Measurements from ENCODE around the gene TESPA1. TPM values are rescaled to one million over a fixed set of nuclear protein-coding genes. Genes with fewer than 3 reads are reported as not detected.

Gene TESPA1
- total and polyA plus RNA-seq, 9 of the 15 experiments (the other 6 are each of a cell fraction or from before 2014, with no cell fraction given) = 0.72 to 7.1 (median 2.4) TPM

DNA sequence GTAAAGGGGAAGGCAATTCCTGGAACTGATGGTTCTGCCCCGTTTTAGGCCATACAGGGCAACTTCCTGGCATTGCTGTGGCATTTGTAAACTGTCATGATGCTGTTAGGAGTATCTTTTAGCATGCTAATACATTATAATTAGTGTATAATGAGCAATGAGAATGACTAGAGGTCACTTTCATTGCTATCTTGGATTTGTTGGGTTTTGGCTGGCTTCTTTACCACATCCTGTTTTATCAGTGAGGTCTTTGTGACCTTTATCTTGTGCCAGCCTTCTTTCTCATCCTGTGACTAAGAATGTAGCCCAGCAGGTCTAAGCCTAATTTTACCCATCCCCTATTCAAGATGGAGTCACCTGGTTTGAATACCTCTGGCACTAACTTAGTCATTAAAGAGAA is 51.2 kb downstream of the TESPA1 start (continued):
- TF ChIP-seq NR1H2 (CRISPR knock-in tag; IDR thresholded peaks at IDR 0.05) = no peak
- TF ChIP-seq ZNF408 (CRISPR knock-in tag; IDR thresholded peaks at IDR 0.05; ENCODE audit: low read depth) = no peak
- no peak for TF ChIP-seq ZNF778 (CRISPR knock-in tag; IDR thresholded peaks at IDR 0.05)
- no peak for TF ChIP-seq ZFX (CRISPR knock-in tag; IDR thresholded peaks at IDR 0.05)
- no peak for TF ChIP-seq TBP (optimal IDR thresholded peaks at IDR 0.05; ENCODE audit: low read depth, low read length)
- TF ChIP-seq U2AF1 (optimal IDR thresholded peaks at IDR 0.05; ENCODE audit: low read depth, low read length) = no peak

- no peaks in the 10 kb centered on the region for H3K9me1 ChIP-seq (ENCODE audit: control insufficient read depth, insufficient read depth, low read length)
- peaks cover 4% of the 10 kb centered on the region for H3K9me3 ChIP-seq (replicated peaks; ENCODE audit: control insufficient read depth, insufficient read depth, low read depth, low read length)
- no peak for FAIRE-seq
- H3K4me2 ChIP-seq (ENCODE audit: insufficient read depth, low read length) = no peak overlapping the region
- peak in 2 of 4 experiments; percentile 17 to 55 for DNase-seq (ENCODE audit: extremely low read depth in 1 of 4, low spot score in 3 of 4)
- BruUV-seq (replicated peaks) = no TSS peak
- in situ Hi-C loops (cut with MboI) = no loop called here
- 17% methylated on average over 2 of the region's 2 CpGs for WGBS (ENCODE audit: insufficient coverage, low coverage, missing lambda C conversion rate)
- 0 out of 2 replicates have a peak, but pooled peaks have one; percentile 25 for TF ChIP-seq DMBX1 (CRISPR knock-in tag; IDR thresholded peaks at IDR 0.05; ENCODE audit: borderline replicate concordance)
- no peak for TF ChIP-seq ZC3H4 (CRISPR knock-in tag; IDR thresholded peaks at IDR 0.05; ENCODE audit: borderline replicate concordance)
- TF ChIP-seq ZBTB12 (CRISPR knock-in tag; IDR thresholded peaks at IDR 0.05) = 0 out of 2 replicates have a peak, but pooled peaks have one; percentile 18
- peak; percentile 76 for TF ChIP-seq NFIC (IDR thresholded peaks at IDR 0.05)
- TF ChIP-seq TFAP4 (CRISPR knock-in tag; IDR thresholded peaks at IDR 0.05; ENCODE audit: borderline replicate concordance) = 0 out of 2 replicates have a peak, but pooled peaks have one; percentile 15
- no peaks in the 10 kb centered on the region for H3K36me3 ChIP-seq (ENCODE audit: control insufficient read depth, insufficient read depth, low read length)
- no peak overlapping the region for H3K27ac ChIP-seq (ENCODE audit: extremely low read depth, low read depth, low read length)
- peaks cover 0 to 29% of the 10 kb centered on the region in 2 experiments; a peak in 3 of 5 replicates for H3K4me1 ChIP-seq (replicated peaks in 1 of 2; ENCODE audit: control insufficient read depth in 2 of 2, insufficient read depth in 2 of 2, low read length in 2 of 2)
- POLR2A ChIA-PET = interaction anchor here (0.6 kb wide), 1 partner anchor 125 kb away, joined by 3 read pairs; no protein-coding TSS in a partner anchor
- CTCF ChIA-PET (ENCODE audit: low intra/inter-chr PET ratio) = no interaction called here
- ATAC-seq = peak; percentile 83
- intact Hi-C loops (cut with micrococcal nuclease) = no loop called here
- no peak overlapping the region for H3K4me3 ChIP-seq
- peak overlapping the region; percentile 7; the same call in 1 of the 2 replicates for H2AFZ ChIP-seq (ENCODE audit: low read depth, low read length)
- H4K20me1 ChIP-seq (replicated peaks; ENCODE audit: control insufficient read depth, insufficient read depth, low read length) = no peaks in the 10 kb centered on the region
- H3K27me3 ChIP-seq (ENCODE audit: control insufficient read depth in 2 of 2, insufficient read depth in 2 of 2, low read length in 2 of 2) = no peaks in the 10 kb centered on the region
- H3K9ac ChIP-seq (ENCODE audit: insufficient read depth in 1 of 2, low read depth in 2 of 2, low read length in 2 of 2) = no peak overlapping the region
- H3K79me2 ChIP-seq (ENCODE audit: control insufficient read depth, insufficient read depth, low read length) = no peaks in the 10 kb centered on the region
Observed at GRCh38 chr12:54932691-54933090, 51.9 kb downstream of the TESPA1 start.
